Breast epithelium (tissue), 3 donors: ENCODE results near the gene PTPN14.

ENCODE experiments used
- CTCF ChIP-seq, 3 donors: fragments of 450-650 bp; IDR thresholded peaks; one replicate each; pipeline ENCODE4 v1.5.1; 2016 to 2017; ENCODE audit warnings: antibody characterized with exemption in 3 of 3, mild to moderate bottlenecking in 3 of 3, moderate library complexity in 3 of 3
- POLR2A ChIP-seq: fragments of 450-650 bp; IDR thresholded peaks from one replicate; pipeline ENCODE4 v1.6.1; 2016; ENCODE audit warnings: antibody characterized with exemption, mild to moderate bottlenecking, moderate library complexity
- POLR2AphosphoS5 ChIP-seq, 3 donors: sonication (generic); formaldehyde crosslinking; IDR thresholded peaks; one replicate each; pipeline ENCODE4 v1.6.1; 2017; ENCODE audit warnings: antibody characterized with exemption in 3 of 3

- TF ChIP-seq CTCF (IDR thresholded peaks at IDR 0.05), result no peak
- TF ChIP-seq POLR2A, result no peak
- no peak for TF ChIP-seq POLR2AphosphoS5 (IDR thresholded peaks at IDR 0.05)
Observed at GRCh38 chr1:214401666-214402065, 149.7 kb downstream of the PTPN14 start.
